Measurements from ENCODE around the gene RHBDF2.
"Not testable (repeated sequence)": the region's sequence is repeated elsewhere in the genome, so short reads cannot be mapped to it uniquely, and the experiment has no call there.

Gene RHBDF2

DNA sequence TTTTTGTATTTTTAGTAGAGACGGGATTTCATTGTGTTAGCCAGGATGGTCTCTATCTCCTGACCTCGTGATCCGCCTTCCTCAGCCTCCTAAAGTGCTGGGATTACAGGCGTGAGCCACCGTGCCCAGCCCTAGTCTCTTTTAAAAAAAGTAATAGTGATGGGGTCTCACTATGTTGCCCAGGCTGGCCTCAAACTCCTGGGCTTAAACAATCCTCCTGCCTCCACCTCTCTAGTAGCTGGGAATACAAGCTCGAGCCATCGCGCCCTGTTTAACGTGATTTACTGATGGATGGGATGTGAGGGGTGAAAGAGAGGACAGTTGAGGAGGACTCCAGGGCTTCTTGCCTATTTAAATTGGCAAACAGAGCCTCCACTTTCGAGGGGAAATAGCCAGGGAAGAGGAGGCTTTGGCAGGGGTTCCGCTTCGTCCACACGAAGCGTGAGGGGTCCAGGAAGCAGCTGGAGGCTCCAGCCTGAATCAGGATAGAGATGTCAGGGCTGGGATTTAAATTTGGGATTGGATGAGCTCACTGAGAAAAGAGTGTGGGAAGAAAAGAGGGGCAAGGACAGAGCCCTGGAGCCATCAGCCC lies 7.3 kb upstream of the RHBDF2 start:
- H3K27ac ChIP-seq (ENCODE audit: low read depth, low read length); H3K27me3 ChIP-seq (ENCODE audit: control insufficient read depth, insufficient read depth, low read length); H3K9me3 ChIP-seq (ENCODE audit: control insufficient read depth, insufficient read depth, low read length); H3K36me3 ChIP-seq (ENCODE audit: control insufficient read depth, insufficient read depth, low read length); H3K4me3 ChIP-seq (ENCODE audit: low read depth, low read length); H3K9ac ChIP-seq (ENCODE audit: low read depth, low read length); H3K4me1 ChIP-seq (ENCODE audit: control insufficient read depth, insufficient read depth, low read length): not testable (repeated sequence)

DNA sequence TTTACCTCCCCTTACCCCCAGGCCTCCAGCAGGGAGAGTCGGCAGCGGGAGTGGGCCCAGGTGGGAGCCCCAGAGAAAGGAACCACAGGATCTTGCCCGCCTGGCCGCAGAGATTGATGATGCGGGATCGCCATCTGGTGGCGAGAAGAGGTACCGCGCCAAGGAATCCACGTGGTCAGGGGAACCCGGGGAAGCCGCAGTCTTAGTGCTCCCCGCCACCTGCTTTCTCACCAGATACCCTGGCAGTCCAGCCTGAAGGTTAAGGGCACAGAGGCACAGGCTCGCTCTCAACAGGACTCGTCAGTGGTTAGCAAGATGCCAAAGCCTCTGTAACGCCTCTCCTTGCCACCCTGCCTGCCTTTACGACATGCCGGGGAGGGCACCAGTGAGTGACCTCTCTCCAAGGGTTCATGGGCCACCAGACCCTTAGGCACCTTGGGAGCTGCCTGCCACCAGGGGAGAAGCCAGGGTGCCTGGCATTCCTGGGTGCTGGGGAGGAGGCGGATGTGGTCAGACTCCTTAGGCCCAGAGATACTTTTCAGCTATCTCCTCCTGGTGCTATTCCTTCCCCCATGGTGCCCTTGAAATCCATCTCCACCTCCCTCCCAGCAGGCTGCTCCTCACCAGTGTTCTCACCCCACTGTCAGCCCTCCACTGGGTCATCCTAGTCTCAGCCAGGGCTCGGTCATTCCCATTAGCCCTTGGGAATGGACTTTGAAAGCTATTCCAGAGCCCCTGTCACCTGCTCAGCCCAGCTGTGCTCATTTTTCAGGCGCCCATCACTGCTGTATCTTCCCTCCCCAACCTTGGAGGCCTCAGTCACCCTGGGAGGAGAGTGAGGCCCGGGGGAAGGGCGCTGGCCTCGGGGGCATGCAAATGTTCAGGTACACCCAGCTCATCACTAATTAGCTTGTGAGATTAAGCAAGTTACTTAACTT lies 5.5 kb upstream of the RHBDF2 start:
- H3K9ac ChIP-seq (ENCODE audit: low read depth, low read length), result no peak overlapping the region

DNA sequence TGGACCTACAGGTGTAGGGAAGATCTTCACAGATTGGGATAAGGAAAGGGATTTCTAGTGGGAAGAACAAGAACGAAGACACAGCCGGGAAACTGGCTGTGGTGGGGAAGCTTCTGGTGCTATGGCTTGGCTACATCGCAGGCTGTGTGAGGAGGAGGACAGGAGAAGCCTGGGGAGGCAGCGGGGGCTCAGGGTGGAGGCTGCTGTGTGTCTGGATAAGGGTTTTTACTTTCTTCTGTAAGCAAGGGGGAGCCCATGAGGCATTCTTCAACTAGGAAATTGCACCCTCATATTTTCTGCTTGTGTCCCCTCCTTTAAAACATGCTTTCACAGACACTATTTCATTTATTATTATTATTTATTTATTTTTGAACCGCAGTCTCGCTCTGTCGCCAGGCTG lies 2.9 kb upstream of the RHBDF2 start:
- Histone ChIP-seq H3K9me3 (ENCODE audit: control insufficient read depth, insufficient read depth, low read length) (no peaks in the 10 kb centered on the region), H3K4me1 (ENCODE audit: control insufficient read depth, insufficient read depth, low read length) (peaks cover 23% of the 10 kb centered on the region), H3K27me3 (ENCODE audit: control insufficient read depth, insufficient read depth, low read length) (no peaks in the 10 kb centered on the region; the same call in none of the 2 replicates), H3K9ac (ENCODE audit: low read depth, low read length) (no peak overlapping the region), H3K36me3 (ENCODE audit: control insufficient read depth, insufficient read depth, low read length) (no peaks in the 10 kb centered on the region), H3K27ac (ENCODE audit: low read depth, low read length) (no peak overlapping the region), H3K4me3 (ENCODE audit: low read depth, low read length) (no peak overlapping the region)

More for the DNA sequence above, 5.5 kb upstream of the RHBDF2 start:
- H3K4me3 ChIP-seq (ENCODE audit: low read depth, low read length), result peak overlapping the region; percentile 44; the same call in 1 of the 2 replicates
- H3K9me3 ChIP-seq (ENCODE audit: control insufficient read depth, insufficient read depth, low read length), result no peaks in the 10 kb centered on the region
- no peaks in the 10 kb centered on the region; the same call in none of the 2 replicates for H3K27me3 ChIP-seq (ENCODE audit: control insufficient read depth, insufficient read depth, low read length)
- H3K27ac ChIP-seq (ENCODE audit: low read depth, low read length), result no peak overlapping the region
- no peaks in the 10 kb centered on the region for H3K36me3 ChIP-seq (ENCODE audit: control insufficient read depth, insufficient read depth, low read length)
- peaks cover 9% of the 10 kb centered on the region for H3K4me1 ChIP-seq (ENCODE audit: control insufficient read depth, insufficient read depth, low read length)

DNA sequence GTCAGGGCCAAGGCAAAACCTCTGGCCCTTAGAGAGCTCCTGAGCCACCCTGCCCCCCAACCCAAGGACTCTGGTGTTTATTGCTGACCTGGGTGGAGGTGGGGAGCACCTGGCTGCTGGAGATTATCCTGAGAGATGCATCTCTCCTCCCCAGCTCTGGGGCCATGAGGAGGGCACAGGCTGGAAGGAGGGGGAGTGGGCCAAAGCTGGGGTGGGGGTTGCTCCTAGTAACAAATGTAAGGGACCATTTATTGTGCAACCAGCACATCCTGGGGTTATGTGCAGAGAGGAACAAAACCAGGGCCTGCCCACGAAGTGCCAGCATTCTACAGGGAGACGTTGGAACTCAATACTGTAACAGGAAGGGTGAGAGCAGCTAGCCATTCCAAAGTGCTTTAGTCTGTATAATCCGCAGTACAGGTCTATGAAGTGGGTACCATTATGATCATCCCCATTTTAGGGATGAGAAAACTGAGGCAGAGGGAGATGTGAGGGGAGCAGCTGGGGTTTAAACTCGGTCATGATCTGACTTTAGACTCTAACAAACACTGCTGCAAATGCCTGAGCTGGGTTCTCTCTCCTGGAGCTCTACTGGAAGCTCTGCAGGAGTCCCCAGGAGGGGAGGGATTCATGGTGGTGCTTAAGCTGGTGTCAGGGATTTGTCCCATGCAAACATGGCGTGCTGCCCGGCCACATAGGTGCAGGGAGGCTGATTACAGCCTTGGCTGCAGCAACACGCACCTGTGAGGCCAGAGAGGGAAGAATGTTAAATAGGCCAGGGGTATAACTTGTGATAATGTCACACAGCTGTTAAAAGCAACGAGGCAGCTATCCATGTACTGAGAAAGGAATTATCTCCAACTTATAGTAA lies 1.4 kb upstream of the RHBDF2 start:
- Histone ChIP-seq H3K27ac (ENCODE audit: low read depth, low read length) (no peak overlapping the region), H3K9ac (ENCODE audit: low read depth, low read length) (no peak overlapping the region), H3K27me3 (ENCODE audit: control insufficient read depth, insufficient read depth, low read length) (no peaks in the 10 kb centered on the region; the same call in none of the 2 replicates), H3K4me1 (ENCODE audit: control insufficient read depth, insufficient read depth, low read length) (peaks cover 33% of the 10 kb centered on the region), H3K36me3 (ENCODE audit: control insufficient read depth, insufficient read depth, low read length) (no peaks in the 10 kb centered on the region), H3K4me3 (ENCODE audit: low read depth, low read length) (no peak overlapping the region), H3K9me3 (ENCODE audit: control insufficient read depth, insufficient read depth, low read length) (no peaks in the 10 kb centered on the region)

DNA sequence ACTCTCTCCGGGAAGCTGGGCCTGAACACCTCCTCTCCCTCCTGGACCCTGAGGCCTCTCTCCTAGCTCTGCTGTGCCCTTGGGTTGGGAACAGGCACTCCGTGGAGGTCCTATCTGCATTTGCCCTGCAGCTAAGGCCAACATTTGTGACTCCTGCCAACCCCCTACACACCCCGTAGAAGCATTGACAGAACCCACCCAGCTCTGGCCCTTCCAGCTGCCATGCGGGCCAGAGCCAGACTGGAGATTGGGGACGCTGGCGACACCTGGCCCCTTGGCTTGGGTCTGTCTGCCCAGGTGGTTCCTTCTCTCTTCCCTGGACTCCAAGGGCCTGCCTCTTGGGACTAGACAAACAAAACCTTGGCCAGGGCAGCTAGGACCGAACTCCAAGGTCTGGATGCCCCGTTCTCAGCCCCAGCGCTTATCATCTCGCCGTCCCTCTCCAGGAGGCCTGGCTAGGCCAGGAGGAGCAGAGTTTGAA lies 644 bp upstream of the RHBDF2 start:
- peaks cover 33% of the 10 kb centered on the region for H3K4me1 ChIP-seq (ENCODE audit: control insufficient read depth, insufficient read depth, low read length)
- H3K27ac ChIP-seq (ENCODE audit: low read depth, low read length), result no peak overlapping the region
- H3K27me3 ChIP-seq (ENCODE audit: control insufficient read depth, insufficient read depth, low read length), result no peaks in the 10 kb centered on the region; the same call in 1 of the 2 replicates
- peak overlapping the region; percentile 50 for H3K4me3 ChIP-seq (ENCODE audit: low read depth, low read length)
- no peaks in the 10 kb centered on the region for H3K9me3 ChIP-seq (ENCODE audit: control insufficient read depth, insufficient read depth, low read length)
- H3K9ac ChIP-seq (ENCODE audit: low read depth, low read length), result no peak overlapping the region
- no peaks in the 10 kb centered on the region for H3K36me3 ChIP-seq (ENCODE audit: control insufficient read depth, insufficient read depth, low read length)

DNA sequence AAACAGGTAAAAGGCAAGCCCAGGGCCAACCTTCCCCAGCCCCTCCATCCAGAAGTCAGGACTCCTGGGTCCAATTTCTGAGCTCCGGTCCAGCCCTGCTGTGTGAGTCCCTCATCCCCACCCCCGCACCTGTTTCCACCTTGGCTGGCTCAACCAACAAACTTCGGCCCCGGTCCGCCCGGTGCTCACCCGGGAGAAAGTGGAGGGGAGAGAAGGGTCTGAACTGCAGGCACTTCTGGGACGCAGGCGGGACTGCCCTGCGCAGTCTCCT lies 541 bp downstream of the RHBDF2 start:
- no peaks in the 10 kb centered on the region for H3K36me3 ChIP-seq (ENCODE audit: control insufficient read depth, insufficient read depth, low read length)
- H3K4me3 ChIP-seq (ENCODE audit: low read depth, low read length), result peak overlapping the region; percentile 84
- peaks cover 30% of the 10 kb centered on the region for H3K4me1 ChIP-seq (ENCODE audit: control insufficient read depth, insufficient read depth, low read length)
- peak overlapping the region; percentile 23 for H3K27ac ChIP-seq (ENCODE audit: low read depth, low read length)
- no peaks in the 10 kb centered on the region for H3K9me3 ChIP-seq (ENCODE audit: control insufficient read depth, insufficient read depth, low read length)
- no peaks in the 10 kb centered on the region for H3K27me3 ChIP-seq (ENCODE audit: control insufficient read depth, insufficient read depth, low read length)
- H3K9ac ChIP-seq (ENCODE audit: low read depth, low read length), result peak overlapping the region; percentile 53; the same call in 1 of the 2 replicates

DNA sequence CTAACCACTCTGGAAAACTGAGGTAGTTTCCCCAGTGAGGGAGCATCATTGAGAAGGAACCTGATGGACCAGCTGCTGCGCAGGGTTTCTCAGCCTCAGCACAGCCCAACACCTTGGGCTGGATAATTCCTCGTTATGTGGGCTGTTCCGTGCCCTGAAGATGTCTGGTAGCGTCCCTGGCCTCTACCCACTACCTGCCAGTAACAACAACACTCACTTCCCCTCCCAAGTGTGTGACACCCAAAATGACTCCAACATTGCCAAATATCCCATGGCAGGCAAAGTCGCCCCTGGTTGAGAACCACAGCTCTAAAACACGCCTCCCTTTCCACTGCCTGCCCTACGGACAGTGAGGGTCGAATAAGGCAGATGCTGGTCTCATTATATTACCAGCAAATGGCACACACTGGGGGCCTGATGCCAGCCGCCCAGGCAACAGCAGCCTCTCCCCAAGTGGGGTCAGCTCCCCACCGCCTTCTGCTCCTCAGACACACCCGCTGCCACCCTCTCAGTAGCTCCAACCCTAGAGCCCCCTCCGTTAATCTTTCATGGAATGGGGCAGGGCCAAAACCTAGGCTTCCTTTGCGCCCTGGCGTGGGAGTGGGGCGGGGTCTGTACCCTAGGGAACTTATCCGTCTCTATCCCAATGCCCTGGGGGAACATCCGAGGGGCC lies 1.0 kb downstream of the RHBDF2 start:
- H3K4me3 ChIP-seq (ENCODE audit: low read depth, low read length), result peak overlapping the region; percentile 84
- H3K36me3 ChIP-seq (ENCODE audit: control insufficient read depth, insufficient read depth, low read length), result no peaks in the 10 kb centered on the region
- H3K9ac ChIP-seq (ENCODE audit: low read depth, low read length), result no peak overlapping the region
- peaks cover 30% of the 10 kb centered on the region for H3K4me1 ChIP-seq (ENCODE audit: control insufficient read depth, insufficient read depth, low read length)
- no peak overlapping the region for H3K27ac ChIP-seq (ENCODE audit: low read depth, low read length)
- no peaks in the 10 kb centered on the region for H3K27me3 ChIP-seq (ENCODE audit: control insufficient read depth, insufficient read depth, low read length)
- H3K9me3 ChIP-seq (ENCODE audit: control insufficient read depth, insufficient read depth, low read length), result no peaks in the 10 kb centered on the region

DNA sequence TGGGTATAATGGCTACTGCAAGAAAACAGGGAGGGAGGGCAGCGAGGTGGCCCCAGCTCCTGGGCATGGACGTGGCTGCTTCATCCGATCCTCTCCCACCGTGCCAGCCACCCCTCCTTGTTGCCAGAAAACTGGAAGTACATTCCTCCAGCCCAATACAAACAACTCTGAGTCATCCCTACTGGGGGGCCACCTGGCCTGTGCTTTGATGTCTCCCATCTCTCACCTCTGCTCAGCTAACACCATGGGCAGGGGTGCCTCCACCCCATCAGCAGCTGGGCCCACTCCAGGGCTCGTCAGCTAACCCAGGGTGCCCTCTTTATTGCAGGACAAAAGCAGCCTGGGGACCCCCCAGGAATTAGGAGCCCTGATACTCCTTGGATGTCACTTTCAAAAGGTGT lies 2.0 kb downstream of the RHBDF2 start:
- H3K4me3 ChIP-seq (ENCODE audit: low read depth, low read length), result no peak overlapping the region
- no peaks in the 10 kb centered on the region for H3K27me3 ChIP-seq (ENCODE audit: control insufficient read depth, insufficient read depth, low read length)
- H3K4me1 ChIP-seq (ENCODE audit: control insufficient read depth, insufficient read depth, low read length), result peaks cover 30% of the 10 kb centered on the region
- no peak overlapping the region for H3K9ac ChIP-seq (ENCODE audit: low read depth, low read length)
- H3K36me3 ChIP-seq (ENCODE audit: control insufficient read depth, insufficient read depth, low read length), result no peaks in the 10 kb centered on the region
- H3K27ac ChIP-seq (ENCODE audit: low read depth, low read length), result no peak overlapping the region
- no peaks in the 10 kb centered on the region for H3K9me3 ChIP-seq (ENCODE audit: control insufficient read depth, insufficient read depth, low read length)

DNA sequence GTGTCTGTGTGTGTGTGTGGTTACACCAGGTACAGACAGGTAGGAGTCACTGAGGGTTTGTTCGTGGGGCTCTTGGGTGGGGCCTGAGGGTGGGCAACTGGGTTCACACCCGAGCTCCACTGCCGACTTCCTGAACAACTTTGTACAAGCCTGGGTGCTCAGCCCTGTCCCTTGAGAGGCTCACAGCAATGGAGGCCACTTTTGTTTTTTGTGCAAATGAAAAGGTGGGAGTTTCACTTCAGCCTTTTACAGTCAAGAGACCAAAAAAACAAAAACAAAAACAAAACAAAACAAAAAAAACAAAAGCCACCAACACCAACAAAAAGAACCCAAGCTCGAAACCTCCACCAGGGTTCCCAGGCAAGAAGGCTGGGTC lies 2.4 kb downstream of the RHBDF2 start:
- Histone ChIP-seq H3K36me3 (ENCODE audit: control insufficient read depth, insufficient read depth, low read length) (no peaks in the 10 kb centered on the region), H3K27me3 (ENCODE audit: control insufficient read depth, insufficient read depth, low read length) (no peaks in the 10 kb centered on the region), H3K27ac (ENCODE audit: low read depth, low read length) (no peak overlapping the region), H3K4me3 (ENCODE audit: low read depth, low read length) (no peak overlapping the region), H3K4me1 (ENCODE audit: control insufficient read depth, insufficient read depth, low read length) (peaks cover 30% of the 10 kb centered on the region), H3K9me3 (ENCODE audit: control insufficient read depth, insufficient read depth, low read length) (no peaks in the 10 kb centered on the region), H3K9ac (ENCODE audit: low read depth, low read length) (no peak overlapping the region)

DNA sequence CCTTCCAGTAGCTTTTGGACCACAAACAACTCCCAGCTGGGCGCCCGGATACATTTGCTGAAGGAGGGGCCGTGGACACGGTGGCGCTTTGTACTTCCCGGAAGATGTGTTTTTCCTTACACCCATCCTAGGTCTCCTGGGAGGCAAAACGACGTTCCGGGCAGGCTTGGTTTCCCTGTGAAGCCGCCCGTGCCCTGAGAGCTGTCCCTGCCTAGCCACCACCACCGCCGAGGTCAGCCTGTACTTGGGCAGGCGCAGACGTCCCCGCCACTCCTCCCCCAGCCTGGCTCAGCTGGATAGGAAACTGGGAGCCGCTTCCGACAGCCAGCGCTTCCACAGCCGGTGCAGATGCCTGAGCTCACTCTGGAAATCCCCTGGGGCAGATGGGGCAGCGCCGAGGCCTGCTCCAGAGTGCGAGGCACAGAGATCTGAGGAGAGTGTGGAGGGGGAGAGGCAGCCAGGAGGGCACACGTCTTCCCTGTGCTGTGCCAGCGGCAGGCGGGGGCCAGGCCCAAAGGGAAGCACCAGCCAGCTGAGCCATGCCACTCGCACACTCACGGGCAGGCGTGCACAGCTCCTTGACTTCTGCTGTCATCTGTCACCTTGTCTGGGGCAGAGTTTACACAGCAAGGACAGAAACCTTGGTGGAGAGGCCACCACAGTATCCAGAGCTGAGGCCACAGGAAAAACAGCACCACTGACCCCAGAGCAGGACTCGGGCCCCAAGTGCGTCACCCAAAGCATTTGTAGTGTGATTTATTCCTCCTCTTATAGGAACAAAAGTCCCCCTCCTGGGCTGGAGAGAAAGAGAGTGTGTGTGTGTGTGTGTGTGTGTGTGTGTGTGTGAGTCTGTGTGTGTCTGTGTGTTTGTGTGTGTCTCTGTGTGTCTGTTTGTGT lies 3.0 kb downstream of the RHBDF2 start:
- Histone ChIP-seq H3K4me1 (ENCODE audit: control insufficient read depth, insufficient read depth, low read length) (peaks cover 35% of the 10 kb centered on the region), H3K36me3 (ENCODE audit: control insufficient read depth, insufficient read depth, low read length) (no peaks in the 10 kb centered on the region), H3K9ac (ENCODE audit: low read depth, low read length) (no peak overlapping the region), H3K4me3 (ENCODE audit: low read depth, low read length) (no peak overlapping the region), H3K27me3 (ENCODE audit: control insufficient read depth, insufficient read depth, low read length) (no peaks in the 10 kb centered on the region), H3K9me3 (ENCODE audit: control insufficient read depth, insufficient read depth, low read length) (no peaks in the 10 kb centered on the region), H3K27ac (ENCODE audit: low read depth, low read length) (peak overlapping the region; percentile 42)

Measured in HUES48 (cell line).